Measurements from ENCODE around the gene RAPGEF6.

GRCh38 chr5:131532031-131532640, 102.9 kb downstream of the RAPGEF6 start:
- TF ChIP-seq POLR2AphosphoS5 (IDR thresholded peaks at IDR 0.05; ENCODE audit: low read depth): no peak
- TF ChIP-seq CTCF (conservative IDR thresholded peaks at IDR 0.05; ENCODE audit: low read depth in 2 of 2): no peak
- TF ChIP-seq EZH2 (IDR thresholded peaks at IDR 0.05; ENCODE audit: low read depth, unreplicated experiment): no peak
- TF ChIP-seq NANOG (IDR thresholded peaks at IDR 0.05; ENCODE audit: borderline replicate concordance): no peak
- TF ChIP-seq JUNB (IDR thresholded peaks at IDR 0.05; ENCODE audit: unreplicated experiment): no peak

All from GM23338 (cell line).